ENCODE data around the gene CAV2.
"Not testable (repeated sequence)": the region's sequence is repeated elsewhere in the genome, so short reads cannot be mapped to it uniquely, and the experiment has no call there.

CAV2 gene, protein sequence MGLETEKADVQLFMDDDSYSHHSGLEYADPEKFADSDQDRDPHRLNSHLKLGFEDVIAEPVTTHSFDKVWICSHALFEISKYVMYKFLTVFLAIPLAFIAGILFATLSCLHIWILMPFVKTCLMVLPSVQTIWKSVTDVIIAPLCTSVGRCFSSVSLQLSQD

DNA sequence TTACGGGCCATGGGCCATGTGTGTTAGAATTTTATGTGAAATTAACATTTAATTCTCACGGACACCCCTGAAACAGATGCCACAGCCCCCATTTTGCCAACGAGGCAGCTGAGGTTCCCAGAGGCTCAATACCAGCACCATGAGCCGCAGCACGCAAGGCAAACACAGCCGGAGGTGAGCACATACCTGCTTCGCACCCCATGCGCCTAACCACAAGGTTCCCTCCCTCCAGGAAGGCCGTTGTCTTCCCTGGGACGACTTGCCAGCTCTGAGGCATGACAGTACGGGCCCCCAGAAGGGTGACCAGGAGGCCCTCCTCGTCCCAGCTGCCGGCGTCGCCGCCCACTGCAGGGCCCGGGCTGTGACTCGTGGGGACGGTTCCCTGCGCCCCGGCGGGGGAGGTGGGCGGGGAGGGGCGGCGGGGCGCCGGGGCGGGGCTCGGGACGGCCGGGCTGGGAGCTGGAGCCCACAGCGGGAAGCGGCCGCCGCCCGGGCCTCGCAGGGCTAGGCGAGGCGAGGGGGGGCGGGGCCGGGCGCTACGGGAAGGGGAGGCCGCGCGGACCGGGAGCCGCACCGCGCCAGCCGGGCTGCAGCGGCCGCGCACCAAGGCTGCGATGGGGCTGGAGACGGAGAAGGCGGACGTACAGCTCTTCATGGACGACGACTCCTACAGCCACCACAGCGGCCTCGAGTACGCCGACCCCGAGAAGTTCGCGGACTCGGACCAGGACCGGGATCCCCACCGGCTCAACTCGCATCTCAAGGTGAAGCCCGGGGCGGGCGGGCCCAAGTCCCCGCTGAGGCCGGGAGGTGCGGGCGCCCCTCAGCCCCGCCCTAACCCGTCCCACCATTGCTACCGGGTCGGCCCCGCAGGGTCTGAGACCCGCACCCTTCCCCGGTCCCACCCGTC lies at the start of gene CAV2:
Gene CAV2, plus strand, starts transcription at position 571 of the 910 bp plus-strand sequence. Its CDS starts 44 bp downstream, at position 615.
- no peak for DNase-seq (ENCODE audit: low read depth in 2 of 2, low spot score in 1 of 2)

DNA sequence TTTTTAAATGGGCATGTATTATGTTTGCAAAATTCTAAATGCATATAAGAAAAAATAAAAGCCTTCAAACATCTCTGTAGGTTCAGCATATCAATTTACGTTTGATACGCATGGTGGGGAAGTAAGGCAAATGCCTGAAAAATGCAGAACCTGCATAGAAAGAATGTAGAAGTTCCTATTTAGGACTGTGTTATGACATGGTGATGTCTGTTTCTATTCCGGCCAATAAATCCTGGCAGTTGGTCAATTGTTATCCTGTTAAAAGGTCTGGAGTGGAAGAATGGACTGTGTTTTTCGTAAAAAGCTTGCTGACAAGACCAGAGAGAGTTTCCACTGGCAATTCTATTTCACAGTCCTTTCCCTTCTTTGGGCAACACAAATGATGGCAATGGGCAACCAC lies 49.6 kb upstream of the CAV2 start:
- DNase-seq (ENCODE audit: low read depth in 2 of 2, low spot score in 1 of 2) = no peak

DNA sequence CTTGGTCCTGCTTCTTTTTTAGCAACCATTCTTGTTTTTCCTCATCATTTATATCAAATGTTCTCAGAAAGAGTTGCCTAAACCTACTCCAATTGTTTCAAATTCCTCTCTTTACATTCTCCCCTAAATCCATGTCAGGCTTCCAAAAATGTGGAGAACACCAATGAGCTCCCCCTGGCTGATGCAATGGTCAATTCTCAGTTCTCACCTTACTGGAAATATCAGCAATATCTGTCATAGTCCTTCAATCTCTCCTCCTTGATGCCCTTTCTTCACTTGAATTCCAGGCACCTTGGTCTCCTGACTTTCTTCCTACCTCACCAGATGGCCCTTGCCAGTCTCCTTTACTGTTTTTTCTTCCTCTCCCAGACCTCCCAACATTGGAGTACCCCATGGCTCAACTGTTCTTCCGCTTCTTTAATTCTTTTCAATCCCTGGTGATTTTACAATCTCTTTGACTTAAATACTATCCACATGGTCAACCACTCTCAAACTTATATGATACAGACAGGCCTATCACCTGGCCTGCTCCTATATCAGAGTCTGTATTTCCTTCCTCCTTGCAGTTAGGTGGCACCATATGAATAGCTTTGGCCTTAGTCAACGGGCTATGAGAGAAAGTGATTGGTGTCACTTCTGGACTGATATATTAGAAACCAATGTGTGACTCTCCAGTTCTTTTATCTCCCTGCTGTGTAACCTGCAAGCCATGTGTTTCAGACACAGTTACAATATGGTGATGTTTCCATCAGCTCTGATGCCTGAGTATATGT lies 47.4 kb upstream of the CAV2 start:
- no peak for DNase-seq (ENCODE audit: low read depth in 2 of 2, low spot score in 1 of 2)

DNA sequence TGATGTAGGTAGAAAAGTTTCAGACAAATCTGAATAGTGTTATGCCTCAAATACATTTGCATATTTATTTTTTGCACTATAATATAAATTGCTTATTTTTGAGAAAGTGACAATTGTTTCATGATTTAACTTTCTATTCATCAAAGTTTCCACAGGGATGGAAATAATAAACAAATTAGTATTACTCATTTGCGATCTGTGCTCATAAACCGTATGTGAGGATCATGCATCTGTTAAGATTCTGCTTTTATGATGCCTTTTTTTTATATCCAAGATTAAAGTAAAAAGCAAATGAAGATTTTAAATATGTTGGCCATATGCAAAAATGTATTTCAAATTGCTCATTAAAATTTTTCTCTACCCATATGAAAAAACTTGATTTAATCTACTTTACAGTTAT lies 45.2 kb upstream of the CAV2 start:
- DNase-seq (ENCODE audit: low read depth in 2 of 2, low spot score in 1 of 2) = no peak

DNA sequence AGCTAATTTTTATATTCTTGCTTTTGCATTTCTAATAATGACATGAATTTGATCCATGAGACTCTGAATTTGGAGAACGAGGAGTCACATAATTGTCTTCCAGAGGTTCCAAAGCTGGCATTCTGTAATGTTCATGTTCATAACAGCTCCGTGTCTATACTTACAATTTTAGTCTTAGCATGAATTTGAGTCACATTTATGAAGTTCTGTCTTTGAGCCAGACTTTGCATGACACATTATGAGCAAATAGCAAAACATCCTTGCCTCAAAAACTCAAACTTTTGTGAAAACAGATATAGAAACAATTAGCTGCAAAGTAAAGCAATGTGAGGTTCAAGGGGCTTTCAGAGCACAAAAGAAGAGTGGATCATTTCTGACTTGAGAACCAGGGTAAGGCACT lies 44.5 kb upstream of the CAV2 start:
- no peak for DNase-seq (ENCODE audit: low read depth in 2 of 2, low spot score in 1 of 2)

DNA sequence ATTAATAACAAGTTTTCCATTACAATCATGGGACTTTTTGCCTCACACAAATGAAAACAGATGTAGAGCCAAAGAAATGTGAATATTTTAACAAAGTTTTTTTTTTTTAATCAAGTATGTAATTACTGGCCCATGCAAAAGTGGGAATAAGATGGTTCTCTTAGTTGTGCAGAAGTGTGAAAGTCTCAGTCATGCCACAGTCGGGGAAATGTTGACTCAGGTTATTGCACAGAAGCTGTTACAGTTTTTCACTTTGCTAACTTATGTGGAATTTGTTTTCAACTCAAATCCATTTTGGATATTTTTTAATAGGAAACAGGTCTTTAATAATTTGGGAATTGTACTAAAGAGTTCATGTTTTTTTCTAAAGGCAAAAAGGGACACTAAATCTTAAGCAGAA lies 44.0 kb upstream of the CAV2 start:
- no peak for DNase-seq (ENCODE audit: low read depth in 2 of 2, low spot score in 1 of 2)

DNA sequence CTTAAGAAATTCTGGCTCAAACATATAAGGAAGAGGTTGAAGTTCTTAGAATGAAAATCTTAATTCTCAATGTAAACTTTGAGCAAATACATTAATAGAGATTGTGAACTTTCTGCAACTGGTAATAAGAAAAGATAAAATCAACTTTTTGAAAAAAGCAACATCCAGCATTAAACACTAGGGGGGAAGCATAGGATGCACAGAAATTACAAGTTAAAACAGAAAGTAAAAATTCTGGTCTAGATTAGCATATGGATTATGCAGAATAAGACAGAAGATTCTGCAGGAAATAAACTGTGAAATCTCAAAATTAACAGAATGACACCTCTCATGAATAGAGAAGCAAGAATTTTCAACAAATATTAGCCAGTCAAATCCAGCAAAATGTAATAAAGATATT lies 38.0 kb upstream of the CAV2 start:
- DNase-seq (ENCODE audit: low read depth in 2 of 2, low spot score in 1 of 2) = no peak

DNA sequence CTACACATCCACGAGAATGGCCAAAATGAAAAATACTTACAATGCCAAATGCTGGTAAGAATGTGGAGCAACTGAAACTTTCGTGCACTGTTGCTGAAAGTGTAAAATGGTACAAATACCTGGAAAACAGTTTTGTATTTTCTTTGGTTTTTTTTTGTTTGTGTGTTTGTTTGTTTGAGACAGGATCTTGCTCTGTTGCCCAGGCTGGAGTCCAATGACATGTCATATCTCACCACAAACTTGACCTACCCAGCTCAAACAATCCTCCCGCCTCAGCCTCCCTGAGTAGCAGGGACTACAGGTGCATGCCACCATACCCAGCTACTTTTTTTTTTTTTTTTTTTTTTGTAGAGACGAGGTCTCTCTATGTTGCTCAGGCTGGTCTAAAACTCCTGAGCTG lies 35.6 kb upstream of the CAV2 start:
- no peak for DNase-seq (ENCODE audit: low read depth in 2 of 2, low spot score in 1 of 2)

DNA sequence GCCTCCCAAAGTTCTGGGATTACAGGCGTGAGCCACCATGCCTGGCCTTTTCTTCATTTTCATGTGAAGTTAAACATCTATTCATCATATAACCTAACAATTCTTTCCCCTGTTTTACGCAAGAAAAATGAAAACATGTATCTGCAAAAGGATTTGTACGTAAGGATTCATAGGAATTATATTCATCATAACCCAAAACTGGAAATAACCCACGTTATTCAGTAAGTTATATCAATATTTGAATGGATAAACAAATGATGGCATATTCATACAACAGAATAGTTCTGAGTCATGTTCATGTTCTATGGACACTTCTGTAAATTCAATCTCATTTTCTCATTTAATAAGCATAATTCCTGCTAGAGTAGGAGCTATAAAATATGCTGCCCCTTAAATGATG lies 35.2 kb upstream of the CAV2 start:
- no peak for DNase-seq (ENCODE audit: low read depth in 2 of 2, low spot score in 1 of 2)

DNA sequence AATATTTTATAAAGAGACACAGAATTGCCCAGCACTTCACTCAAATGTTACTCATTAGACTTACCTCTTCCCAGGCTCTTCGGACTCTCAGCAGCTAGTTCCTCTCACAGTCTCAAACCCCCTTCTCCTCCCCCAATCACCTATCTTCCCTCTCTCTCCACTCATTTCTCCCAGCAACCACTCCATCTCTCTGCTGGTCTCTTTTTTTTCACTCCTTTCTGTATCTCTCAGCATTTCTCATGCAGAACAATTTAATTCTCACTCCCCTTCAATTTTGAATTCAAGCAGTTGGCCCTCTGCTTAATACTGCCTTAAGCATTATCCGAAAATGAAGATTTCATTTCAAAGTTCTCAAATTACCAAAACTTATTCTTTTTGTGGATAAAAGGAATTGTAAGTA lies 34.4 kb upstream of the CAV2 start:
- no peak for DNase-seq (ENCODE audit: low read depth in 2 of 2, low spot score in 1 of 2)

DNA sequence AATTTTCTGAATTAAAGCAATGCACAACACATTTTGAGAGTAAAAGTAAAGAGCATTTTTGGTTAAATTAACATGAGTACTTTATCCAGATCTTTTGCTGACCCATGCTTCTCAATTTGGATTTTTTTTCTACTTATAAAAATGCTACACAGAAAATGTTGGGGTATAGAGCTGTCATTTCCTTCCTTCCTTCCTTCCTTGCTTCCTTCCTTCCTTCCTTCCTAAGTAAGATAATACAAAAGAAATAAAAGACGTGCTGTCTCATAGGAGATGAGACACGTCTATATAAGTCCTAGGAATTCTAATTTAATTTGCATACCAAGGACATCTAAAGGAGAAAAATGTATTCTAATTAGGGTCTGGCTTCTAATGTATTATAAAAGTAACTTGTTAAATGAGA lies 31.0 kb upstream of the CAV2 start:
- DNase-seq (ENCODE audit: low read depth in 2 of 2, low spot score in 1 of 2) = no peak

DNA sequence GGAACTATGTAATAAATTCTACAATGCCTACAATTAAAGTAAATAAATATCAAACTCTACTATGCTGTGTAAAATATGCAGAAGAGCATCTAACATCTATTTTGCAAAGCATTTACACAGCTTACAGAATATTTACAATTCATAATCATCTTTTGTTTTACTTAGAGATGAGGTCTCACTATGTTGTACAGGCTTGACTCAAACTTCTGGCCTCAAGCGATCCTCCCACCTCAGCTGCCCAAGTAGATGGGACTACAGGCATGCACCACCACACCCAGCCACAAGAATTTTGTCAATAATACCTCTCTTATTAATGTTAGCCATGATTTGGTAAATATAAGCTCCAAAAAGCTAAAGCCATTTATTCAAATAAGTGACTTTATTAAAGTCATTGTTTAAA lies 21.9 kb upstream of the CAV2 start:
- DNase-seq (ENCODE audit: low read depth in 2 of 2, low spot score in 1 of 2) = no peak

DNA sequence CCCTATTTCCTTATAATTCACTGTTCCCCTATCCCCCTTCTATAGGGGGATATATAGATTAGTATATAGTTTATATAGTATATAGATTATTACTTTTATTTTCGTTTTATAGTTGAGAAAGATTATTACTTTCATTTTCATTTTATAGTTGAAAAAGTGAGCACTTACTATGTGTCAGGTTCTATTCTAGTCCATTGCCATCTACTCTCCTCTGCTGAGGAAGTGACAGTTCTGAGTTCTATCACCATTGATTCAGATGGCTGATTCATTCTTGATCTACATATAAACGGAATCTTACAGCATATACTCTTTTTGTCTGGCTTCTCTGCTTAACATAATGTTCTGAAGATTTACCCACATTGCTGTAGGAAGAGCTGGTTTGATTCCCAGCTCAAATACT lies 20.7 kb upstream of the CAV2 start:
- DNase-seq (ENCODE audit: low read depth in 2 of 2, low spot score in 1 of 2) = no peak

DNA sequence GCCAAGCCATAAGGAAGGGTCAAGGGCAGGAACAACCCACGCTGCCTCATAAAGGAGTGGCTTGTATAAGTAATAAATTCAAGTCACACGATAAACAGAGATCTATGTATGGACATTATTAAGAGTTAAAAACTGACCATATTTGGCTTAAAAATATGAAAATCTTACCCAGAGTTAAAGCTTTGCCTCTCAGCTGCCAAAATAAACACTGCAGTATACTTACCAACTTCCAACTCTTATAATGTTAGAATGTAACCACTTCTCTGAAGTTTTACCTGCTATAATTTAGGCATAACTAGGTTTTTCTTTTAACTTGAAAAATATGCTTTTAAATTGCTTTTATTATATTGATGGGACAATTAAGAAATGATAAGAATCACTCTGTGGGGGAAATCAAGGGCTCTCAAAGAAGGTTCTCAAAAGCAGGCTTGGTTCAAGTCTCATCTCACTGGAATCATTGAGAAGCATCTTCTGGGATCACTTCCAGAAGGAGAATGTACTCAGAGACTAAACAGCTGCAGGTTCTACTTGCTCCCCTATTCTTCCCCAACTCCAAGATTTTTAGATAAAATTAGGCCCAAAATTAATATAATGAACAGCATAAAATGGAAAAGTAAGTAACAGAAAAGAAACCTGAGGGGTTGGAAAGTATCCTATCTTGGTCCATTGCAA lies 16.1 kb upstream of the CAV2 start:
- no peak for DNase-seq (ENCODE audit: low read depth in 2 of 2, low spot score in 1 of 2)

DNA sequence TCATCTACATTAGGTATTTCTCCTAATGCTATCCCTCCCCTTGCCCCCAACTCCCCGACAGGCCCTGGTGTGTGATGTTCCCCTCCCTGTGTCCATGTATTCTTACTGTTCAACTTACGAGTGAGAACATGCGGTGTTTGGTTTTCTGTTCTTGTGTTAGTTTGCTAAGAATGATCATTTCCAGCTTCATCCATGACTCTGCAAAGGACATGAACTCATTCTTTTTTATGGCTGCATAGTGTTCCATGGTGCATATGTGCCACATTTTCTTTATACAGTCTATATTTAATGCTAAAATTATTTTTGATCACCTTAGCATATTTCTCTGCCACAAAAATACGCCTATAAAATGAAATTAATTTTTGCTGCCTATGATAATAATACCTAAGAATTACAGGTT lies 15.1 kb upstream of the CAV2 start:
- DNase-seq (ENCODE audit: low read depth in 2 of 2, low spot score in 1 of 2) = not testable (repeated sequence)

DNA sequence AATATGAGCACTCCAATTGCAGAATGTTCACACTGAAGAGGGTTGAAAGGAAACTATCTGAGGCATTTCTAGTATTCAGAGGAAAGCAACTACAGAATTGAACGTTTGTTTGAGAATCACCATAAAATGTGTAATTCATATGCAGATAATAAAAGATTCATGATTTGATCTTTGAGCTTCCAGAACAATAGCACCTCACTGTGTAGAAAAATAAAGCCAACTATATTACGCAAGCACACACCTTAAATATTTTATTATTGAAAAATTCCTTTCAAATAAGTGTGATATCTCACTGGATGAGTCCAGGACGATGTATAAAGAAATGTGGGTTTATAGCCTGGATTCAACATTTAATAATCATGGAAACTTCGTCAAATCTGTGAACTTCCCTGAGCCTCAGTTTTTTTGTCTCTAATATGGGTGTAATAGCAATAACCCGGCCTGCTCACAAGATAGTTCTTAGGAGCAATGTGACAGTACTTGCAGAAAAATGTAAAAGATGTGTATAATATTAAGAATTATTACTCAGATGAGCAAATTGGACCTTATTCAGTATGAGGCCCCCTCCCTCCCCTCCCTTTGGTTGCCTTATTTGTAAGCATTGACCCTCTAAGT lies 11.5 kb upstream of the CAV2 start:
- DNase-seq (ENCODE audit: low read depth in 2 of 2, low spot score in 1 of 2) = no peak

DNA sequence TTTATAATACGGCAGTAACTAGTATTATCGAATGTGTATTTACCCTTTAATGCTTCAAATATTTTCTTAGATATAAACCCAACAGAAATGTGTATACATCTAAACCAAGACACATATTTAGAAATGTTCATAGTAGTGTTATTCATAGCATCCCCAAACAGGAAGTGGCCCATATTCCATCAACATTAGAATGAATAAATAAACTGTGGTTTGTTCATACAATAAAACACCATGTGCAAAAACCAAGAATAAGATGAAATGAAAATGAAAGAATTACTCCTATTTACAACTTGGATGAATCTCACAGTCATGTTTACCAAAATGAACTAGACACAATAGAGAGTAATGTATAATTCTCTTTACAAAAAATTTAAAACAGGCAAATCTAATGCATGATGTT lies 9.2 kb upstream of the CAV2 start:
- no peak for DNase-seq (ENCODE audit: low read depth in 2 of 2, low spot score in 1 of 2)

DNA sequence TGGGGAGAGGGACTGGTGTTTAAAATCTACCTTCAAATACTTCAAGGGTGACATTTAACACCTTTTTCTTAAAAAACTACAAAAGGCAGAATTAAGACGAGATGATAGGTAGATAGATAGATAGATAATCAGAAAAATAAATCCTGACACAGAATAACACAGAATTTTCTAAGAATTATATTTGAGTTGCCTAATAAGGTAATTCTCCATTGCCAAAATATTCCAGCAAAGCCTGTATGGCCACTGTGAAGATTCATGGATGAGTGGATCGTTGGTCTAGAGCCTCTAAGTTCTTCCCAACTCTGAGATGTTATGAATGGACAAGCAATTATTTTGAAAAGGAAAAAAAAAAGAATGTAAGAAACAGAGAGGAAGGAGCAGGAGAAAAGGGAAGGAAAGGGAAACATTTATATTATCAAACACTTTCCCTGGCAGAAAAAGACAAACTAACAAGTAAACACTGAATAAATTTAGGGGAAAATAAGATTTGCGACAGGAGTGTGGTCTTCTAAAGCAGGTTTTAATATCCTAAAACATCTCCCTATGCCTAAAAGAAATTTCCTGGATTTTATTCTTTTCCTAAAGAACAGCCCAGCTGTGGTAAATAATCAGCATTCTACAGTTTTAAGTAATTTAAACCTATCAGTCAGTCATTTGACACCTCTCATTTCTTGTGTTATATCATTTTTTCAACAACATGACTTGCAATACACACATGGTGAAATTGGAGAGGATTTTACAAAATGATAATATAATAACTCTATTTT lies 7.5 kb upstream of the CAV2 start:
- no peak for DNase-seq (ENCODE audit: low read depth in 2 of 2, low spot score in 1 of 2)

DNA sequence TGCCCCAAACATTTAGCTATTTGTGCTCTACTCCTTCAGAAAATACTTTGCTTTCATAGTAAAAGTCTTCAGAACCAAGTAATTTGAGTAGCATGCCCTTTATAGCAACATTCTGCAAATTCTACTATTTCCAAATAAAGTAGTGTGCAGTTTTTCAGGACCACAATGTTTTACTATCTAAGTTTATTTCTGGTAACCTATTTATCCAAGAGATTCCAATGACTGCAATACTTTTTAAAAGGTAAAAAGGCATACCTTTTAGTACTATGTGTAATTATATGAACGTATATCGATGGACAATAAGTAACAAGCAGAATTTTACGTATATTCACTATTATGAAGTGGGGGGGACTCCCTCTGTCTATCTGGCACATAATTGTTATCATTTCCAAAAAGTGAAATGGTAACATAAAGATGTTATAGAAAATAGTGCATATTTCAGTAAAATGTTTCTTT lies 6.9 kb upstream of the CAV2 start:
- no peak for DNase-seq (ENCODE audit: low read depth in 2 of 2, low spot score in 1 of 2)

DNA sequence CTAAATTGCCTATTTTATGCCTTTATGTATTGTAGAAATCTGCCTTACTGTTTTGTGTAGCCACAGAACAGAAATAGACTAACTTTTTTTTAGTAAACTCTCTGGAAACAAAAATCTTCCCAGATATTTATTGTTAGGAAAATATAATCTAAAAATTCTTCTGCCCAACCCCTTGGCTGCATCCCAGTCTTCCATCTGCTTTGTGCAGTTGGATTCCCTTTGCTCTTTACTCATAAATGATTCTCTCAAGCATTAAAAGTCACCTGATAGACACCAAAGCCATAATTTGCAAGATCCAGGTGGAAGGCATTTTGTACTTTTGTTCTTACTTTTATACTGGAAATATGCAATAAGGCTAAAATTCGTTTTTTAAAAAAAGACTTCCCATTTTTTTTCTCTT lies 6.1 kb upstream of the CAV2 start:
- no peak for DNase-seq (ENCODE audit: low read depth in 2 of 2, low spot score in 1 of 2)

All from stimulated activated CD8-positive, alpha-beta memory T cell treated with anti-CD3 and anti-CD28 coated beads, Interleukin-4, amount 100 ng/mL, for 1 hour (primary cell).